Effector memory CD8-positive, alpha-beta T cell (primary cell): ENCODE results near the gene AP3D1.

ENCODE experiments used
- ATAC-seq: fragments of 150-1000 bp; cut with Tn5 transposase; replicated peaks from 2 replicates; pipeline ENCODE4 v1.10.0; 2021; ENCODE audit warnings: mild to moderate bottlenecking, moderate library complexity
- DNase-seq, 3 experiments: peaks; one replicate each; pipeline ENCODE4 v3.0.0; 2021
- H3K27ac Mint-ChIP-seq, 2 donors: one replicate each; pipeline ENCODE4 v1.8.0; 2022; ENCODE audit warnings: mild to moderate bottlenecking in 2 of 2, mixed read lengths in 2 of 2, moderate library complexity in 2 of 2
- H3K27me3 Mint-ChIP-seq, 2 donors: one replicate each; pipeline ENCODE4 v1.8.0; 2022; ENCODE audit warnings: mixed read lengths in 2 of 2
- H3K36me3 Mint-ChIP-seq: one replicate; pipeline ENCODE4 v1.8.0; 2022; ENCODE audit warnings: mild to moderate bottlenecking, moderate library complexity, mixed read lengths; ENCODE audit not compliant: insufficient read depth
- H3K4me1 Mint-ChIP-seq, 2 donors: one replicate each; pipeline ENCODE4 v1.8.0; 2022; ENCODE audit warnings: low read depth in 2 of 2, mixed read lengths in 2 of 2
- H3K4me3 Mint-ChIP-seq, 2 donors: one replicate each; pipeline ENCODE4 v1.8.0; 2022; ENCODE audit warnings: mild to moderate bottlenecking in 2 of 2, mixed read lengths in 2 of 2, moderate library complexity in 2 of 2
- H3K9me3 Mint-ChIP-seq, 2 donors: one replicate each; pipeline ENCODE4 v1.8.0; 2022; ENCODE audit warnings: mixed read lengths in 2 of 2

AP3D1 gene

DNA sequence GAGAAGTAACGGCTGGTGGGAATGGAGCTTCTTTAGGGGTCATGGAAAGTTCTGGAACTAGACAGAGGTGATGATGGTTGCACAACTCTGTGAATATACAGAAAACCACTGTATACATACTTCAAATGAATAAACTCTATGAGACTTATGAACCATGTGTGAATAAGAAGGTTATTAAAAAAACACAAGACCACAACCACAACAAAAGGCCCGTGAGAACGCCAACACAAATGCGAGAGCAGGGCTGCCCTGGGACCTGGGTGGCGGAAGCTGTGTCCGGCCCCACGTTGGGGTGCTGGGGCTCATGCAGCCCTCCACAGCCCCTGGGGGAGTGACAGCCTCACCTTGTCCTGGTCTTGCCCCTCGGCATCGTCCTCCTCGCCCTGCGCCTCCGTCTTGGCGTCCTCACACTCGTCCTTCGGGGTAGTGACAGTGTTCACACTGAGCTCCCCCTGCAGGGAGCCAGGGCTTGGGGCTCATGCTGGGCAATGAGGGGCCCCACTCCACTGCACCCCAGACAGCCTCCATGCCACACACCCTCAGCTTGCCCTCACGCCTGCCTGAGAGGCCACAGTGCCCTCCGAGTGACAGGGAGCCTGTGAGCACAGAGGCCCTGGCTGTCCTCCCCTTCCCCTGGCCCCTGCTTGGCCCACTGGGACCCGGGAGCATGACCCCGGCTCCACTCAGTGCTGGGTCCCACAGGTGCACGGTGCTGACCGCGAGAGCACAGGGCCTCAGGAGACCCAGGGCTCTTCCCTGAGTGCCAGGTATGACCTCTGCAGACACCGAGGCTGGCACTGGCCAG is 38.6 kb downstream of the AP3D1 start:
- peak in 1 of 3 experiments; percentile 33 for DNase-seq
- Mint-ChIP-seq H3K36me3 (peaks cover 62% of the 10 kb centered on the region), H3K4me1 (peaks cover 13 to 15% of the 10 kb centered on the region in 2 donors), H3K27me3 (no peaks in the 10 kb centered on the region), H3K9me3 (no peaks in the 10 kb centered on the region), H3K27ac (peak overlapping the region; percentile 71 to 89), H3K4me3 (peak overlapping the region in 1 of 2 donors; percentile 27)
- ATAC-seq: peak; percentile 76

DNA sequence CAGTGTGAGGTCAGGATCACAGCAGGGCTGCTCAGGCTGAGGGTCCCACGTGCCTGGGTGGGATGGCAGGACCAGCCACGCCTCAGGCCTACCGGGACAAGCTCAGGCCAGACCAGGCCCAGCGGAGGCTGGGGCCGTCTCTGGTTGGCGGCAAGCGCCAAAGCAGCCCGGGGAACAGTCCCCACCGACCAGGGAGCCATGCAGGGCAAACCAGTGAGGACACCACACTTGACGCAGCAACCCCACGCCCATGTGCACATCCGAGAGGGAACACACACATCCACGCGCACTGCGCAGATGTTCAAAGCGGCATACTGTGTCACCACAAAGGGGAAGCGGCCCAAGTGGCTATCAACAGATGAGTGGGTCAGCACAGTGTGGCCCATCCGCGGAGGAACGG is 39.5 kb downstream of the AP3D1 start:
- Mint-ChIP-seq H3K27ac (peak overlapping the region in 1 of 2 donors; percentile 89), H3K27me3 (no peaks in the 10 kb centered on the region), H3K4me3 (no peak overlapping the region), H3K4me1 (peaks cover 13 to 15% of the 10 kb centered on the region in 2 donors), H3K9me3 (no peaks in the 10 kb centered on the region), H3K36me3 (peaks cover 65% of the 10 kb centered on the region)
- DNase-seq (no peak), ATAC-seq (no peak)

DNA sequence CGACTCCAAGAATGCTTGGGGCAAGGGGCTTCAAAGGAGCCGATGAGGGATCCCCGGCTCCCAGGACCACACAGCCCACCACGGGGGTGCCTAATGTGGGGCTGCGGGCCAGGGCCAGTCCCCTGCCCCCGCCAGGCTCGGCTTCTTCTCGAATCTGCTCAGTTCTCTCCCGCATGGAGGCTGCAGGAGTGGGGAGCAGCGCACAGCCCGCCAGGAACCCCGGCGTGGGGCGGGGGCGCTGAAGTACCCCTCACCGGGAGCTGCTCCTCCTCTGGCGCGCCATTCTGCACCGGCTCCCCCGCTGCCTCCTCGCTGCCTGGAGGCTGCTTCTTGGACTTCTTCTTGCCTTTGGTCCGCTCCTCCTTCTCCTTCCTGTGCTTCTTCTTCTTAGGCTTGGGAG is 39.9 kb downstream of the AP3D1 start:
- DNase-seq (no peak), ATAC-seq (no peak)
- Mint-ChIP-seq H3K9me3 (no peaks in the 10 kb centered on the region), H3K4me1 (peaks cover 13 to 15% of the 10 kb centered on the region in 2 donors), H3K4me3 (no peak overlapping the region), H3K36me3 (peaks cover 65% of the 10 kb centered on the region), H3K27me3 (no peaks in the 10 kb centered on the region), H3K27ac (no peak overlapping the region)

- Mint-ChIP-seq H3K4me3 (no peak overlapping the region), H3K27me3 (no peaks in the 10 kb centered on the region)
Measured at GRCh38 chr19:2110822-2111221, 40.5 kb downstream of the AP3D1 start.

GRCh38 chr19:2109046-2109864 is 42.1 kb downstream of the AP3D1 start:
- Mint-ChIP-seq H3K4me3 (no peak overlapping the region), H3K9me3 (no peaks in the 10 kb centered on the region), H3K27me3 (no peaks in the 10 kb centered on the region), H3K36me3 (peaks cover 53% of the 10 kb centered on the region), H3K27ac (no peak overlapping the region), H3K4me1 (peaks cover 15 to 16% of the 10 kb centered on the region in 2 donors)
- DNase-seq (no peak), ATAC-seq (no peak)

More at GRCh38 chr19:2110822-2111221, 40.5 kb downstream of the AP3D1 start:
- ATAC-seq: no peak
- peaks cover 13 to 15% of the 10 kb centered on the region in 2 donors for H3K4me1 Mint-ChIP-seq
- DNase-seq: no peak
- H3K27ac Mint-ChIP-seq: no peak overlapping the region
- no peaks in the 10 kb centered on the region for H3K9me3 Mint-ChIP-seq
- peaks cover 64% of the 10 kb centered on the region for H3K36me3 Mint-ChIP-seq

DNA sequence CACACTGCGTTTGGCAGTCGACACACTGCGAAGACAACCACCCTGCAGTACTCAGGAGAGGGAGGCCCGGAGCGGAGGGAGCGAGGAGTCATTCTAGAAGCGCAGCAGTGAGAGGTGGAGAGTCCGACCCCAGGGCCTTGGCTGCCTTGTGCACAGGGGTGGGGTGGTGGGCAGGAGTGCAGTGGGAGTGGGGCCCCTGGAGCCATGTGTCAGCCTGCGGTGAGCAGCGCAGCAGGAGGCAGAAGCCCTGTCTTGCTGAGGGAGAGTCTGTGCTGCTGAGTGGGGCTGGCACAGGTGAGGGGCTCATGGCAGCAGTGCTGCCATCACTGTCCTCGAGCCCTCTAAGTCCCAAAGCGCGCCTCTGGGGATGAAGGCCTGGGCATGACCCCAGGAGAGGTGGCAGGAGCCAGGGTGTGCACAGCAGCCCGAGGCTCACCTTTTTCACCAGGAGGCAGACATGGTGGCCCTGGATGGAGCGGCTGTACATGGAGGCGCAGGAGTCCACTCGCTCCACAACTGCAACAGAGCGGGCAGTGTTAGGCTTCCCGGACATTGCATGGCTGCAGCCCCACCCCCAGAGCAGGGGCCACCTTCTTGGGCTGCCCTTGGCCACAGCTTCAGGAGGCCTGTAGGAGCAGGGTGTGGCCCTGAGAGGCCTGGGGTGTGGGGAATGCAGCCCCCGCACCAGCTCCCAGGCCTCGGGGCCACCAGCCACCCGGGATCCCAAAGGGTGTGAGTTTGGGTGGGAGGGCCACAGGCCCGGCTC is 42.9 kb downstream of the AP3D1 start:
- ATAC-seq (no peak), DNase-seq (no peak)
- Mint-ChIP-seq H3K27ac (peak overlapping the region in 1 of 2 donors; percentile 80), H3K27me3 (no peaks in the 10 kb centered on the region), H3K36me3 (peaks cover 54% of the 10 kb centered on the region), H3K4me3 (no peak overlapping the region), H3K4me1 (peaks cover 17 to 18% of the 10 kb centered on the region in 2 donors), H3K9me3 (no peaks in the 10 kb centered on the region)

GRCh38 chr19:2103045-2103707 is 48.2 kb downstream of the AP3D1 start:
- H3K27ac Mint-ChIP-seq: no peak overlapping the region
- no peak overlapping the region for H3K4me3 Mint-ChIP-seq
- peaks cover 8 to 10% of the 10 kb centered on the region in 2 donors for H3K4me1 Mint-ChIP-seq
- no peak for DNase-seq
- H3K36me3 Mint-ChIP-seq: peaks cover 47% of the 10 kb centered on the region
- no peak for ATAC-seq
- no peaks in the 10 kb centered on the region for H3K27me3 Mint-ChIP-seq
- H3K9me3 Mint-ChIP-seq: no peaks in the 10 kb centered on the region

- Mint-ChIP-seq H3K36me3 (peaks cover 38% of the 10 kb centered on the region), H3K27ac (no peak overlapping the region), H3K9me3 (no peaks in the 10 kb centered on the region), H3K4me3 (no peak overlapping the region), H3K27me3 (no peaks in the 10 kb centered on the region), H3K4me1 (peaks cover 10 to 18% of the 10 kb centered on the region in 2 donors)
- ATAC-seq (no peak), DNase-seq (no peak)
Measured at GRCh38 chr19:2101417-2102335, 49.7 kb downstream of the AP3D1 start.

DNA sequence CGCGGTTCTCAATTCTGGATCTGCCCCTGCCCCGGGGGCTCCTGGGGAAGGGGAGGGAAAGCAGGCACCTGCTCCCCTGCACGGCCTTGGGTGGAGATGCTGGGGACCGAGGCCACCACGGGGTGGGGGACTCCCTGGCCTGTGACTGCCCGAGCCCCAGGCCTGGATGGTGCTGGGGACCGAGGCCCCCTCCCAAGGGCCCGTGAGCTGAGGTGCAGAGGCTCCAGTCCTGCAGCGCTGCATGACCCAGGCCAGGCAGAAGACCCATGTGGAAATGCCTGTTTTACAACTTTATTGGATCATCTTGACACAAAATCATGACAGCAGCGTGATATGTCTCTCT is 50.7 kb downstream of the AP3D1 start:
- ATAC-seq (no peak), DNase-seq (no peak)
- peaks cover 40% of the 10 kb centered on the region for H3K36me3 Mint-ChIP-seq
- no peak overlapping the region for H3K4me3 Mint-ChIP-seq
- no peaks in the 10 kb centered on the region for H3K9me3 Mint-ChIP-seq
- H3K4me1 Mint-ChIP-seq: peaks cover 11 to 20% of the 10 kb centered on the region in 2 donors
- H3K27ac Mint-ChIP-seq: peak overlapping the region in 1 of 2 donors; percentile 26
- no peaks in the 10 kb centered on the region for H3K27me3 Mint-ChIP-seq

DNA sequence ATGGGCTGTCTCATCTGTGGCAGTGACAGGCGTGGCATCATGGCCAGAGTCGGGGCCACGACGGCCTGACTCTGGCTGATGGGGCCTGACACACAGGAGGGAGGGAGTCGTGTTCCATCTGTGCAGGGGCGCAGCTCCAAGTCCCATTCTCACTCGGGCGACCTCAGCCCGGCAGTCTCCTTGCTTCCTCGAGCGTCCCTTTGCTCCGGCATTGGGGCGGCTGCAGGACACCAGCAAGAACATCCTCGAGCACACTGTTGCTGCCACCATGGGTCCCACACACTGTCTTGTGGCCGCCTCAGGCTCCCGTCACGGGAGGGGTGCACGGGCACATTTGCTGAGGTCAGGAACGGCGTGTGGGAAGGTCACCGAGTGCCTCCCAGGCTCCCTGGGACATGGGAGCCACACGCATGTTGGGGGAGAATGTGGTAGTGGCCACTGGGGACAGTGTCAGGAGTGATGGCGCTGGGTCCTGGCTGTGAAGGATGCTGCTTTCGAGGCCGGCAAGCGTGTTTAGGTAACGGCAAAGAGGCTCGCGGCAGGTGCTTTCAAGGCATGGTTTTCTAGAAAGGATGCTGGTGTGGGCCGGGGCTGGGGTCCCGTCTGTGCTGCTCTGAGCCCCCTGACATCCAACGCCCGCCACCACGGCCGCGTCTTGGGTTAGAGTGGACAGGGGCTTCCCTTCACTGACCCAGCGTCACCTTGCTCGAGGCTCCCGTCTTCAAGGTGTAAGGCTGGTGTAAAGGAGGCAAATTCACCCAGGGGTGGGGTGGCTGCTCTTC is 51.2 kb downstream of the AP3D1 start:
- H3K36me3 Mint-ChIP-seq: peaks cover 43% of the 10 kb centered on the region
- no peak for ATAC-seq

DNA sequence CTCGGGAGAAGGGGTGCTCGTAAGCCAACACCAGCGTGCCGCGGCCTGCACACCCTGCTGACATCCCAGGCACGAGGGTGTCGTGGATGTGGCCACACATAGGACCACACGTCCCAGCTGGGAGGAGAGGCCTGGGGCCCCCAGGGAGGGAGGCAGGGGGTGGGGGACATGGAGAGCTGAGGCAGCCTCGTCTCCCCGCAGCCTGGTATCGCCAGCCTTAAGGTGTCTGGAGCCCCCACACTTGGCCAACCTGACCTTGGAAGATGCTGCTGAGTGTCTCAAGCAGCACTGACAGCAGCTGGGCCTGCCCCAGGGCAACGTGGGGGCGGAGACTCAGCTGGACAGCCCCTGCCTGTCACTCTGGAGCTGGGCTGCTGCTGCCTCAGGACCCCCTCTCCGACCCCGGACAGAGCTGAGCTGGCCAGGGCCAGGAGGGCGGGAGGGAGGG is 52.3 kb downstream of the AP3D1 start:
- Mint-ChIP-seq H3K27ac (no peak overlapping the region), H3K36me3 (peaks cover 52% of the 10 kb centered on the region), H3K4me3 (no peak overlapping the region), H3K9me3 (no peaks in the 10 kb centered on the region), H3K4me1 (peaks cover 21 to 31% of the 10 kb centered on the region in 2 donors), H3K27me3 (no peaks in the 10 kb centered on the region)
- ATAC-seq (no peak), DNase-seq (no peak)

More for the DNA sequence above, 51.2 kb downstream of the AP3D1 start:
- H3K4me3 Mint-ChIP-seq: no peak overlapping the region
- no peak for DNase-seq
- peaks cover 14 to 24% of the 10 kb centered on the region in 2 donors for H3K4me1 Mint-ChIP-seq
- H3K9me3 Mint-ChIP-seq: no peaks in the 10 kb centered on the region
- no peaks in the 10 kb centered on the region for H3K27me3 Mint-ChIP-seq
- peak overlapping the region in 1 of 2 donors; percentile 26 for H3K27ac Mint-ChIP-seq
